Naive thymus-derived CD4-positive, alpha-beta T cell (primary cell): ENCODE data around the gene TNIK. TPM values are rescaled to one million over a fixed set of nuclear protein-coding genes. Genes with fewer than 3 reads are reported as not detected.

Source experiments
- ATAC-seq: fragments of 150-1000 bp; cut with Tn5 transposase; 2 replicates; pipeline ENCODE4 v1.10.0; 2021; ENCODE audit warnings: mild to moderate bottlenecking, moderate library complexity
- CTCF ChIA-PET: fragments of 350-600 bp; sonication (Branson Sonifier 250); formaldehyde crosslinking; loops from one replicate; lab custom pipeline; 2021; ENCODE audit warnings: antibody characterized with exemption; lab: Charles Lee
- POLR2A ChIA-PET: fragments of 350-600 bp; sonication (Branson Sonifier 250); formaldehyde crosslinking; loops from one replicate; lab custom pipeline; 2021; ENCODE audit warnings: antibody characterized with exemption, inconsistent platforms; lab: Charles Lee
- DNase-seq, 9 donors: peaks; one replicate each; pipeline versions ENCODE4 v3.0.0 to v3.0.0-alpha.2; 2020 to 2022; ENCODE audit warnings: mixed read lengths in 1 of 9
- H3K27ac ChIP-seq: one replicate; pipeline ENCODE4 v1.7.0; 2013; ENCODE audit warnings: mild to moderate bottlenecking, low read depth, low read length, moderate library complexity
- H3K27me3 ChIP-seq, 2 donors: one replicate each; pipeline ENCODE4 v1.7.0; 2013; ENCODE audit warnings: low read length in 2 of 2, mild to moderate bottlenecking in 2 of 2, moderate library complexity in 2 of 2; ENCODE audit not compliant: control insufficient read depth in 2 of 2, insufficient read depth in 2 of 2
- H3K36me3 ChIP-seq, 3 experiments: 1 replicate in 2 of 3; 2 replicates in 1 of 3; pipeline ENCODE4 v1.7.0; 2013; ENCODE audit warnings: low read length in 3 of 3, mild to moderate bottlenecking in 3 of 3, moderate library complexity in 1 of 3; ENCODE audit not compliant: insufficient read depth in 3 of 3, control insufficient read depth in 2 of 3
- H3K4me1 ChIP-seq, 2 donors: one replicate each; pipeline ENCODE4 v1.7.0; 2013; ENCODE audit warnings: low read length in 2 of 2, mild to moderate bottlenecking in 2 of 2, moderate library complexity in 1 of 2; ENCODE audit not compliant: control insufficient read depth in 2 of 2, insufficient read depth in 2 of 2
- H3K4me3 ChIP-seq: 2 replicates; pipeline ENCODE4 v1.7.0; 2013; ENCODE audit warnings: mild to moderate bottlenecking, low read length
- H3K9me3 ChIP-seq, 3 experiments: 1 replicate in 2 of 3; 2 replicates in 1 of 3; pipeline ENCODE4 v1.7.0; 2013; ENCODE audit warnings: low read length in 3 of 3; ENCODE audit not compliant: control insufficient read depth in 2 of 3
- H3K27ac Mint-ChIP-seq, 9 donors: one replicate each; pipeline ENCODE4 v1.8.0; 2020 to 2022; ENCODE audit warnings: mixed read lengths in 9 of 9, mild to moderate bottlenecking in 8 of 9, moderate library complexity in 5 of 9, inconsistent platforms in 2 of 9
- H3K27me3 Mint-ChIP-seq, 5 donors: one replicate each; pipeline ENCODE4 v1.8.0; 2021 to 2022; ENCODE audit warnings: mixed read lengths in 5 of 5, mild to moderate bottlenecking in 1 of 5
- H3K36me3 Mint-ChIP-seq, 5 donors: one replicate each; pipeline ENCODE4 v1.8.0; 2020 to 2022; ENCODE audit warnings: mixed read lengths in 5 of 5, mild to moderate bottlenecking in 3 of 5, inconsistent platforms in 1 of 5
- H3K4me1 Mint-ChIP-seq, 7 donors: one replicate each; pipeline ENCODE4 v1.8.0; 2020 to 2022; ENCODE audit warnings: mixed read lengths in 7 of 7, mild to moderate bottlenecking in 3 of 7, inconsistent platforms in 1 of 7
- H3K4me3 Mint-ChIP-seq, 10 donors: one replicate each; pipeline ENCODE4 v1.8.0; 2020 to 2022; ENCODE audit warnings: mild to moderate bottlenecking in 10 of 10, mixed read lengths in 10 of 10, moderate library complexity in 6 of 10, inconsistent platforms in 2 of 10
- H3K9me3 Mint-ChIP-seq, 11 donors: one replicate each; pipeline ENCODE4 v1.8.0; 2020 to 2022; ENCODE audit warnings: mixed read lengths in 11 of 11, mild to moderate bottlenecking in 4 of 11, inconsistent platforms in 1 of 11, moderate library complexity in 1 of 11
- intact Hi-C, 2 donors: fragments of 100-400 bp; cut with micrococcal nuclease; formaldehyde crosslinking; loops; one replicate each; pipeline ENCODE4 v1.15.1; 2023
- polyA plus RNA-seq, 2 donors: library from polyadenylated mRNA; unstranded; fragments of 300-500 nt; fragmentation: Illumina TruSeq; gene quantifications; one replicate each; pipeline ENCODE4 v1.2.3, GENCODE V29; 2021
- total RNA-seq, 6 experiments: library from RNA in 5 of 6; stranded (reverse) in 5 of 6; gene quantifications; 1 replicate in 5 of 6; 2 replicates in 1 of 6; pipeline ENCODE4 v1.2.3 and lab custom pipeline; 2021 to 2026

Gene TNIK
- total and polyA plus RNA-seq, 7 experiments from 2014 or later = 20.2 to 74.9 (median 66.3) TPM

GRCh38 chr3:171164067-171164465 is 296.1 kb downstream of the TNIK start:
- peaks cover 0 to 12% (median 3%) of the 10 kb centered on the region in 11 donors for H3K9me3 Mint-ChIP-seq
- ChIA-PET POLR2A (no interaction called here), CTCF (interaction anchor here (2.7 kb wide), 1 partner anchor 402 kb away, joined by 11 read pairs; no protein-coding TSS in a partner anchor)
- H3K27me3 Mint-ChIP-seq = no peaks in the 10 kb centered on the region
- H3K36me3 Mint-ChIP-seq = peaks cover 23 to 85% (median 76%) of the 10 kb centered on the region in 5 donors
- intact Hi-C loops = loop anchor here (10.0 kb wide), 2 partner anchors 199 to 1181 kb away; no protein-coding TSS in a partner anchor
- no peak overlapping the region for H3K4me3 Mint-ChIP-seq
- Histone ChIP-seq H3K4me3 (no peak overlapping the region), H3K36me3 (peaks cover 8 to 73% (median 14%) of the 10 kb centered on the region in 3 experiments), H3K9me3 (no peaks in the 10 kb centered on the region), H3K27ac (no peak overlapping the region), H3K4me1 (no peaks in the 10 kb centered on the region), H3K27me3 (no peaks in the 10 kb centered on the region)
- no peak overlapping the region for H3K27ac Mint-ChIP-seq
- DNase-seq = no peak
- peaks cover 9 to 21% (median 18%) of the 10 kb centered on the region in 7 donors for H3K4me1 Mint-ChIP-seq
- no peak for ATAC-seq

DNA sequence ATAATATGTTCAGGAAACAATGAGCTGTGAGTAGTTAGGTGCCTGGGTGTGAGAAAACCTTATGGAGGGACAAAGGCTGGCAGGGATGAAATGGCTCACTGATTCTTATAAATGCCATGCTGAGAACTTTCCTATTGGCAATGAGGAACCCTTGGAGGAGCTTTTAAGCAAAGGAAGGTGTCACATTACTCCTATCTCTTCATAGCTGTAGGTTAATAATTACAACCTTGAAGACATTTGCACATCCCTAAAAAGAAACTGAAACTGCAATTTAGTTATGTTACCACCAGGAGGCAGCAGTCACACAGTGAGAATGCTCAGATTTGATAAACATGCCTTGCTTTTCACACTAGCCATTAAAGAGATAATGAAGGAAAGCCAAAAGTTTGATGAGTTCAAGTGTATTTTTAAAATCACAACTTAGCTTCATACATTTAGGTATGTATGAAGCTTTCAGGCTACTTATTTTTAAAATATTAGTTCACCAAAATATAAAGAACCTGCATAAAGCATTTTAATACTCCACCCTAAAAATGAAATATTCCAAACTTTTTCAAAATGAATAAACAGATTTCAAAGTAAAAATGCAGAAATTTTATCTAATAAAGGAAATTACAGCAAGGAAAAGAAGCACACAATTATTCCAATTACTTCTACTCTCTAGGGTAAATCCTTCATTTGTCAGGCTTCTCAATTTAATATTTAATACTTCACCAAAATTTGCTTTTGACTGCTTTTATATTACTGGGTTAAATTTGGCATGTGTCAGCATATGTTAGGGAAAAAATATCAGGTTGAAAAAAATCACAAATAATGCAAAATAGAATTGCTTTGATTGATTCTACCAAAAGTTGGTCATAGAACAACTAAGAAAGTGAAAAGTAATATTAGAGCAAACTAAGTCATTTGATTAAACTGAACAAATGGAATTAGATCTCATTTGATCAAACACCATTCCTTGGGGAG is 296.8 kb downstream of the TNIK start:
- H3K9me3 Mint-ChIP-seq = peaks cover 0 to 12% (median 3%) of the 10 kb centered on the region in 11 donors
- peak overlapping the region in 1 of 9 donors; percentile 56 for H3K27ac Mint-ChIP-seq
- intact Hi-C loops = loop anchor here (1.0 to 10.0 kb wide), 5 partner anchors 199 to 1181 kb away; partner anchors contain the start of gene TNIK (in 2 of the 2)
- H3K9me3 ChIP-seq = no peaks in the 10 kb centered on the region
- ATAC-seq (peak; percentile 55), DNase-seq (peak in 7 of 9 donors; percentile 19 to 51 (median 47))
- CTCF ChIA-PET = interaction anchor here (0.7 to 1.6 kb wide), 10 partner anchors 9 to 609 kb away, joined by 3 to 16 read pairs (median 3); no protein-coding TSS in a partner anchor
- no peak overlapping the region for H3K4me3 Mint-ChIP-seq
- peaks cover 29 to 85% (median 77%) of the 10 kb centered on the region in 5 donors for H3K36me3 Mint-ChIP-seq
- H3K27me3 Mint-ChIP-seq = no peaks in the 10 kb centered on the region
- no peak overlapping the region for H3K4me3 ChIP-seq
- peaks cover 9 to 24% (median 19%) of the 10 kb centered on the region in 7 donors for H3K4me1 Mint-ChIP-seq
- POLR2A ChIA-PET = interaction anchor here (0.5 to 0.6 kb wide), 3 partner anchors 298 to 411 kb away, joined by 3 read pairs; no protein-coding TSS in a partner anchor
- peaks cover 8 to 77% (median 14%) of the 10 kb centered on the region in 3 experiments for H3K36me3 ChIP-seq
- H3K27me3 ChIP-seq = no peaks in the 10 kb centered on the region
- no peaks in the 10 kb centered on the region for H3K4me1 ChIP-seq
- no peak overlapping the region for H3K27ac ChIP-seq

GRCh38 chr3:171160325-171160724 is 299.9 kb downstream of the TNIK start:
- POLR2A ChIA-PET = no interaction called here
- intact Hi-C loops = loop anchor here (10.0 kb wide), 2 partner anchors 196 to 1184 kb away; no protein-coding TSS in a partner anchor
- peaks cover 24 to 86% (median 66%) of the 10 kb centered on the region in 5 donors for H3K36me3 Mint-ChIP-seq
- Histone ChIP-seq H3K4me3 (no peak overlapping the region), H3K9me3 (no peaks in the 10 kb centered on the region), H3K4me1 (no peaks in the 10 kb centered on the region), H3K27ac (no peak overlapping the region), H3K36me3 (peaks cover 10 to 83% (median 10%) of the 10 kb centered on the region in 3 experiments), H3K27me3 (no peaks in the 10 kb centered on the region)
- H3K4me3 Mint-ChIP-seq = no peak overlapping the region
- no peak for ATAC-seq
- CTCF ChIA-PET = no interaction called here
- no peak for DNase-seq
- H3K27ac Mint-ChIP-seq = peak overlapping the region in 1 of 9 donors; percentile 21
- peaks cover 0 to 13% (median under 1%) of the 10 kb centered on the region in 7 donors for H3K4me1 Mint-ChIP-seq
- peaks cover 0 to 8% (median 4%) of the 10 kb centered on the region in 11 donors for H3K9me3 Mint-ChIP-seq
- H3K27me3 Mint-ChIP-seq = no peaks in the 10 kb centered on the region

DNA sequence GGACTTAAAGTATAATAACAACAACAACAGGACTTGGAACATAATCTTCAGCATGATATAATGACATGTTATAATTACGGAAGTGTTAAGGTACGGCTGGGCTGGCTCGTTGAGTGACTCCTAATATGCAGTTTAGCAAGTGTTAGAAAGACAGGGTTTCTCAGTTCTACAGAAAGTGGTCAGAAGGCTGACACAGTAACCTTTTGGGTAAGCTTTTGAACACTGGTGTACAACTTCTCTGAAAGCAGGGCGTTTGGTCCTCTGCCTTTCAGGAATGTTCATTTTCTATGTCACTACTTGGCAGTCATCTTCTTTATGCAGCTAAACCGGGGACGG is 300.4 kb downstream of the TNIK start:
- peak overlapping the region in 1 of 9 donors; percentile 46 for H3K27ac Mint-ChIP-seq
- H3K36me3 Mint-ChIP-seq = peaks cover 26 to 87% (median 68%) of the 10 kb centered on the region in 5 donors
- Histone ChIP-seq H3K9me3 (no peaks in the 10 kb centered on the region), H3K27me3 (no peaks in the 10 kb centered on the region), H3K36me3 (peaks cover 10 to 86% (median 10%) of the 10 kb centered on the region in 3 experiments), H3K27ac (no peak overlapping the region), H3K4me3 (no peak overlapping the region), H3K4me1 (no peaks in the 10 kb centered on the region)
- intact Hi-C loops = loop anchor here (10.0 kb wide), 2 partner anchors 195 to 1185 kb away; no protein-coding TSS in a partner anchor
- ATAC-seq = no peak
- H3K9me3 Mint-ChIP-seq = peaks cover 0 to 8% (median 4%) of the 10 kb centered on the region in 11 donors
- H3K27me3 Mint-ChIP-seq = no peaks in the 10 kb centered on the region
- peaks cover 0 to 16% (median 0%) of the 10 kb centered on the region in 7 donors for H3K4me1 Mint-ChIP-seq
- no peak overlapping the region for H3K4me3 Mint-ChIP-seq
- DNase-seq = no peak
- ChIA-PET POLR2A (no interaction called here), CTCF (no interaction called here)

DNA sequence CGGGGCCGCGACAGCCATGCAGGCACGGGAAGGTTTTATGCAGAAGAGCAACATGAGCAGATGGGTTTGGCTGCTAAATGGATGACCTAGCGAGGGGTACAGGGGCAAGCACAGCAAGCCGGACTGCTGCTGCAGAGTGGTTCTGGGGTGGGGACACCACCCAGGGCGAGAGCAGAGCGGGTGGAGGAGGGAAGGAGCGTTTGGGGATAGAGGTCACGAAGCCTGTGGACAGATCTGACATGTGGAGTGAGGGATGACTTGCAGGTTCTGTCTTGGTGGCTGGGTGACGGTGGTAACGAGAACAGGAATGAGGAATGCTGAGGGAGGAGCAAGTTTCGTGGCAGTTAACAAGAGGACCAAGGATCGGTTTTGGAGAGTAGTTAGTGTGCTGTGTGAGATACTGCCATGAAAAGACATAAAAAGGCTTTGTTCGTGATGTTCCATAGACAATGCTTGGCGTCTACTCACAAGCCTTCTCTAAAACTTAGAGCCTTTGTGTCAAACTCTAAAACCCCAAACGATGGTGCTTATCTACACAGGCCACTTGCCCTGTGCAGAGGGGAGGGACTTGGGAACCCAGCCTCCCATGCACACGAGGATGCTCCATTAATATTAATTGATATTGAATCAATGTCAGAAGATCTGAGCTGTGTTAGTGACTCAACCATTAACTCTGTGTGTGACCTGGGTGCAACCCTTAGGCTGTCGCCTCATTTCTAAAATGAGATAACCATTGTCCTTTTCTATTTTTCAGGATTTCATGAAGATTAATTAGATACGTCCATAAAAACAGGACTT is 301.0 kb downstream of the TNIK start:
- Histone ChIP-seq H3K9me3 (no peaks in the 10 kb centered on the region), H3K4me3 (no peak overlapping the region), H3K4me1 (no peaks in the 10 kb centered on the region), H3K27ac (no peak overlapping the region), H3K27me3 (no peaks in the 10 kb centered on the region), H3K36me3 (peaks cover 10 to 86% (median 10%) of the 10 kb centered on the region in 3 experiments)
- intact Hi-C loops = no loop called here
- Mint-ChIP-seq H3K4me1 (peaks cover 0 to 16% (median 0%) of the 10 kb centered on the region in 7 donors), H3K4me3 (no peak overlapping the region), H3K27me3 (no peaks in the 10 kb centered on the region), H3K9me3 (peaks cover 0 to 8% (median 4%) of the 10 kb centered on the region in 11 donors), H3K27ac (peak overlapping the region in 5 of 9 donors; percentile 20 to 69 (median 52)), H3K36me3 (peaks cover 26 to 81% (median 62%) of the 10 kb centered on the region in 5 donors)
- no peak for DNase-seq
- POLR2A ChIA-PET = no interaction called here
- ATAC-seq = no peak
- CTCF ChIA-PET = no interaction called here

- Histone ChIP-seq H3K9me3 (no peaks in the 10 kb centered on the region), H3K4me3 (no peak overlapping the region), H3K36me3 (peaks cover 10 to 84% (median 10%) of the 10 kb centered on the region in 3 experiments), H3K27me3 (no peaks in the 10 kb centered on the region), H3K27ac (no peak overlapping the region), H3K4me1 (no peaks in the 10 kb centered on the region)
- Mint-ChIP-seq H3K9me3 (peaks cover 0 to 3% (median 1%) of the 10 kb centered on the region in 11 donors), H3K36me3 (peaks cover 35 to 79% (median 61%) of the 10 kb centered on the region in 5 donors), H3K27ac (no peak overlapping the region), H3K4me1 (peaks cover 0 to 21% (median 0%) of the 10 kb centered on the region in 7 donors), H3K4me3 (no peak overlapping the region), H3K27me3 (no peaks in the 10 kb centered on the region)
- intact Hi-C loops = no loop called here
- ATAC-seq (no peak), DNase-seq (no peak)
- ChIA-PET CTCF (no interaction called here), POLR2A (no interaction called here)
These were observed 302.2 kb downstream of the TNIK start for GRCh38 chr3:171157980-171158379.
